ENCODE results near the gene ELAVL2. TPM values are rescaled to one million over a fixed set of nuclear protein-coding genes. Genes with fewer than 3 reads are reported as not detected.

The ELAVL2 gene
- total RNA-seq, 5 donors from 2014 or later (not counting 1 experiment from before 2014, with no cell fraction given), result 0.79 TPM; not detected in 4

DNA sequence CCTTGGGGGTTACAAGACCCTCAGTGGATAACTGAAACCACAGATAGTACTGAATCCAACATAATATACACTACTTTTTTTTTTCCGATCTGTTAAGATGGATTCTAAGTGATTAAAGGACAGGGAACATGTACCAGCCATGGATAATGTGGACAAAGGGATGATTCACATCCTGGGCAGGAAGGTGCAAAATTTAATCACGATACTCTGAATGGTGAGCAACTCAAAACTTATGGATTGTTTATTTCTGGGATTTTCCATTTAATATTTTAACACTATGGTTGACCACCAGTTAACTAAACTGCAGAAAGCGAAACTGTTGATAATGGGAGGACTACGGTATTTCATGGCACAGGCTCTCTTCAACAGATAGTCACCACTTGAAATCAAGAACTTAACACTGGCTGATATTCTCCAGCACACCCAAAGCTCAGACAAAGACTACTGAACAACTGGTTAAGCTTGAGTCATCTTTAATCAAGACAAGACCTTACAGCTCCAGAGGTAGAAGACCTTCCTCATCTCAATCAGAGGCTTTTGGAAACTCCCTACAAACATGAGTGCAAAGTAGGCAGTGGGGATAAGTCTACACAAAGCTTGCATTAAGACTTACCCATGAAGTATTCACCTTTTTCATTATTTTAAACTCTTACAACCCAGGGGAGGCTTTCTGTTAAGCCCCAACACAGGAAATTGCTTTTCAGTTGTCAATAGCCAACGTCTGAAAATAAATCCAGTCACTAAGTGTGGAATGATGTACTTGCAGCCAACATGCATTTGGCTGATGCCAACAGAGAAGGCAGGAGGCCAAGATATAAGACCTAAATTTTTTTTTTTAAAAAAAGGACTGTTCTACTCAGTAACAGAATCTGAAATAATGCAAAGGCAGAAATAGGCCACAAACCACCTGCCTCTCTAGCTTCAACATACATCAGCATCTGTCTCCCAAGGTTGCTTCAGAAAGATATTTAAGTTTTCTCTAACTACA, 78.7 kb downstream of the ELAVL2 start:
- 20% methylated on average over 1 of the region's 5 CpGs for WGBS (ENCODE audit: insufficient coverage)
- CTCF ChIA-PET, result no interaction called here
- no peaks in the 10 kb centered on the region for H3K4me1 Mint-ChIP-seq

DNA sequence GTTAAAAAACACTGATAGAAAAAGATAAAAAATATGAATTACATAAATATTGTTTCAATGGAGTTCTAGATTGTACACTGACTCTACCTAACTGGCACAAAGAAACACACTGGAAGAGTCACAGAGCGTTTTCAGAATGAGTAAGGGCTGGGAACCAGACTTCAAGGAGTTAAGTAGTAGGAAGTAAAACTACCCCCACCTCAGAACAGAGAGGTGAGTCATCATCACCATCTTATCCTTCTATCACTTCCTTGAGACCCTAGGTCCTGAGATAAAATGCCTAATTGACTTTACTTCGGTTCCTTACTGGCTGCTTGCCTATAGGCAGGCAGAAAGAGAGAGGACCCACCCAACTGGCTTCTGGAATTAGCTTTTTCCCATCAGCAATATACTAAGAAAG, 79.7 kb downstream of the ELAVL2 start:
- WGBS (ENCODE audit: insufficient coverage), result no CpG with 5 or more reads among the region's 2 CpGs
- no peaks in the 10 kb centered on the region for H3K4me1 ChIP-seq (ENCODE audit: control insufficient read depth in 1 of 2, extremely low read depth in 1 of 2, insufficient read depth in 2 of 2, low read length in 2 of 2)
- Mint-ChIP-seq H3K27ac (no peak overlapping the region), H3K27me3 (no peaks in the 10 kb centered on the region), H3K4me1 (no peaks in the 10 kb centered on the region), H3K4me3 (no peak overlapping the region), H3K36me3 (no peaks in the 10 kb centered on the region), H3K9me3 (peaks cover 14 to 17% (median 16%) of the 10 kb centered on the region in 3 donors)
- H3K9me3 ChIP-seq, result no peaks in the 10 kb centered on the region
- DNase-seq (no peak), ATAC-seq (replicated peaks in 1 of 4) (no peak)
- H3K4me3 ChIP-seq (ENCODE audit: control insufficient read depth in 1 of 2, extremely low read depth in 1 of 2, low read length in 1 of 2), result no peak overlapping the region
- no peak overlapping the region for H3K27ac ChIP-seq (ENCODE audit: low read length)
- no peaks in the 10 kb centered on the region for H3K27me3 ChIP-seq (replicated peaks in 1 of 2; ENCODE audit: control insufficient read depth in 2 of 2, extremely low read depth in 1 of 2, insufficient read depth in 2 of 2, low read length in 1 of 2)
- ChIA-PET POLR2A (no interaction called here), CTCF (no interaction called here)
- H3K36me3 ChIP-seq (ENCODE audit: control insufficient read depth in 2 of 2, extremely low read depth in 1 of 2, insufficient read depth in 1 of 2, low read length in 1 of 2), result no peaks in the 10 kb centered on the region

More for the DNA sequence above, 78.7 kb downstream of the ELAVL2 start:
- no peaks in the 10 kb centered on the region for H3K36me3 Mint-ChIP-seq
- Histone ChIP-seq H3K27ac (ENCODE audit: low read length) (no peak overlapping the region), H3K9me3 (no peaks in the 10 kb centered on the region), H3K27me3 (replicated peaks in 1 of 2; ENCODE audit: control insufficient read depth in 2 of 2, extremely low read depth in 1 of 2, insufficient read depth in 2 of 2, low read length in 1 of 2) (no peaks in the 10 kb centered on the region), H3K4me1 (ENCODE audit: control insufficient read depth in 1 of 2, extremely low read depth in 1 of 2, insufficient read depth in 2 of 2, low read length in 2 of 2) (no peaks in the 10 kb centered on the region), H3K36me3 (ENCODE audit: control insufficient read depth in 2 of 2, extremely low read depth in 1 of 2, insufficient read depth in 1 of 2, low read length in 1 of 2) (no peaks in the 10 kb centered on the region), H3K4me3 (ENCODE audit: control insufficient read depth in 1 of 2, extremely low read depth in 1 of 2, low read length in 1 of 2) (no peak overlapping the region)
- peaks cover 17 to 21% (median 18%) of the 10 kb centered on the region in 3 donors for H3K9me3 Mint-ChIP-seq
- no peak for ATAC-seq (replicated peaks in 1 of 4)
- no peak overlapping the region for H3K27ac Mint-ChIP-seq
- DNase-seq, result no peak
- no peaks in the 10 kb centered on the region for H3K27me3 Mint-ChIP-seq
- no peak overlapping the region for H3K4me3 Mint-ChIP-seq
- POLR2A ChIA-PET, result no interaction called here

- H3K36me3 ChIP-seq (ENCODE audit: control insufficient read depth in 2 of 2, extremely low read depth in 1 of 2, insufficient read depth in 1 of 2, low read length in 1 of 2), result no peaks in the 10 kb centered on the region
- Mint-ChIP-seq H3K27ac (no peak overlapping the region), H3K36me3 (no peaks in the 10 kb centered on the region), H3K4me3 (no peak overlapping the region), H3K4me1 (no peaks in the 10 kb centered on the region), H3K27me3 (no peaks in the 10 kb centered on the region), H3K9me3 (peaks cover 2 to 20% (median 17%) of the 10 kb centered on the region in 3 donors)
- POLR2A ChIA-PET, result no interaction called here
- no peak overlapping the region for H3K4me3 ChIP-seq (ENCODE audit: control insufficient read depth in 1 of 2, extremely low read depth in 1 of 2, low read length in 1 of 2)
- H3K27ac ChIP-seq (ENCODE audit: low read length), result no peak overlapping the region
- no peaks in the 10 kb centered on the region for H3K27me3 ChIP-seq (replicated peaks in 1 of 2; ENCODE audit: control insufficient read depth in 2 of 2, extremely low read depth in 1 of 2, insufficient read depth in 2 of 2, low read length in 1 of 2)
- ATAC-seq (replicated peaks in 1 of 4), result no peak
- H3K9me3 ChIP-seq, result no peaks in the 10 kb centered on the region
- DNase-seq, result no peak
- 33% methylated on average over 1 of the region's 3 CpGs for WGBS (ENCODE audit: insufficient coverage)
- H3K4me1 ChIP-seq (ENCODE audit: control insufficient read depth in 1 of 2, extremely low read depth in 1 of 2, insufficient read depth in 2 of 2, low read length in 2 of 2), result no peaks in the 10 kb centered on the region
- CTCF ChIA-PET, result no interaction called here
Measured at GRCh38 chr9:23743036-23743435, 83.0 kb downstream of the ELAVL2 start.

- no peaks in the 10 kb centered on the region for H3K4me1 Mint-ChIP-seq
- no peak for DNase-seq
- ATAC-seq (replicated peaks in 1 of 4), result no peak
- WGBS (ENCODE audit: insufficient coverage), result 56% methylated on average over 1 of the region's 1 CpG
- no peak overlapping the region for H3K27ac Mint-ChIP-seq
- POLR2A ChIA-PET, result no interaction called here
- Histone ChIP-seq H3K9me3 (no peaks in the 10 kb centered on the region), H3K27me3 (replicated peaks in 1 of 2; ENCODE audit: control insufficient read depth in 2 of 2, extremely low read depth in 1 of 2, insufficient read depth in 2 of 2, low read length in 1 of 2) (no peaks in the 10 kb centered on the region), H3K4me3 (ENCODE audit: control insufficient read depth in 1 of 2, extremely low read depth in 1 of 2, low read length in 1 of 2) (no peak overlapping the region), H3K4me1 (ENCODE audit: control insufficient read depth in 1 of 2, extremely low read depth in 1 of 2, insufficient read depth in 2 of 2, low read length in 2 of 2) (no peaks in the 10 kb centered on the region), H3K27ac (ENCODE audit: low read length) (no peak overlapping the region), H3K36me3 (ENCODE audit: control insufficient read depth in 2 of 2, extremely low read depth in 1 of 2, insufficient read depth in 1 of 2, low read length in 1 of 2) (no peaks in the 10 kb centered on the region)
- no peaks in the 10 kb centered on the region for H3K27me3 Mint-ChIP-seq
- H3K4me3 Mint-ChIP-seq, result no peak overlapping the region
- peaks cover 2 to 27% (median 18%) of the 10 kb centered on the region in 3 donors for H3K9me3 Mint-ChIP-seq
- CTCF ChIA-PET, result no interaction called here
- H3K36me3 Mint-ChIP-seq, result no peaks in the 10 kb centered on the region
Measured at GRCh38 chr9:23741351-23741750, 84.7 kb downstream of the ELAVL2 start.

- H3K27ac Mint-ChIP-seq, result no peak overlapping the region
- Histone ChIP-seq H3K4me1 (ENCODE audit: control insufficient read depth in 1 of 2, extremely low read depth in 1 of 2, insufficient read depth in 2 of 2, low read length in 2 of 2) (no peaks in the 10 kb centered on the region), H3K27ac (ENCODE audit: low read length) (no peak overlapping the region), H3K9me3 (no peaks in the 10 kb centered on the region), H3K27me3 (replicated peaks in 1 of 2; ENCODE audit: control insufficient read depth in 2 of 2, extremely low read depth in 1 of 2, insufficient read depth in 2 of 2, low read length in 1 of 2) (no peaks in the 10 kb centered on the region), H3K4me3 (ENCODE audit: control insufficient read depth in 1 of 2, extremely low read depth in 1 of 2, low read length in 1 of 2) (no peak overlapping the region), H3K36me3 (ENCODE audit: control insufficient read depth in 2 of 2, extremely low read depth in 1 of 2, insufficient read depth in 1 of 2, low read length in 1 of 2) (no peaks in the 10 kb centered on the region)
- no CpG with 5 or more reads among the region's 2 CpGs for WGBS (ENCODE audit: insufficient coverage)
- ChIA-PET CTCF (no interaction called here), POLR2A (no interaction called here)
- no peaks in the 10 kb centered on the region for H3K4me1 Mint-ChIP-seq
- H3K36me3 Mint-ChIP-seq, result no peaks in the 10 kb centered on the region
- H3K4me3 Mint-ChIP-seq, result no peak overlapping the region
- ATAC-seq (replicated peaks in 1 of 4) (no peak), DNase-seq (no peak)
- no peaks in the 10 kb centered on the region for H3K27me3 Mint-ChIP-seq
- peaks cover 3 to 21% (median 12%) of the 10 kb centered on the region in 3 donors for H3K9me3 Mint-ChIP-seq
Measured at GRCh38 chr9:23740531-23740930, 85.5 kb downstream of the ELAVL2 start.

GRCh38 chr9:23739753-23740152, 86.3 kb downstream of the ELAVL2 start:
- H3K27ac ChIP-seq (ENCODE audit: low read length), result no peak overlapping the region
- no peak overlapping the region for H3K4me3 ChIP-seq (ENCODE audit: control insufficient read depth in 1 of 2, extremely low read depth in 1 of 2, low read length in 1 of 2)
- H3K27me3 ChIP-seq (replicated peaks in 1 of 2; ENCODE audit: control insufficient read depth in 2 of 2, extremely low read depth in 1 of 2, insufficient read depth in 2 of 2, low read length in 1 of 2), result no peaks in the 10 kb centered on the region
- CTCF ChIA-PET, result no interaction called here
- Mint-ChIP-seq H3K4me3 (no peak overlapping the region), H3K27ac (no peak overlapping the region), H3K4me1 (no peaks in the 10 kb centered on the region), H3K27me3 (no peaks in the 10 kb centered on the region), H3K9me3 (peaks cover 4 to 18% (median 10%) of the 10 kb centered on the region in 3 donors), H3K36me3 (no peaks in the 10 kb centered on the region)
- DNase-seq (no peak), ATAC-seq (replicated peaks in 1 of 4) (no peak)
- H3K36me3 ChIP-seq (ENCODE audit: control insufficient read depth in 2 of 2, extremely low read depth in 1 of 2, insufficient read depth in 1 of 2, low read length in 1 of 2), result no peaks in the 10 kb centered on the region
- no peaks in the 10 kb centered on the region for H3K9me3 ChIP-seq
- no peaks in the 10 kb centered on the region for H3K4me1 ChIP-seq (ENCODE audit: control insufficient read depth in 1 of 2, extremely low read depth in 1 of 2, insufficient read depth in 2 of 2, low read length in 2 of 2)
- POLR2A ChIA-PET, result no interaction called here
- WGBS (ENCODE audit: insufficient coverage), result 70% methylated on average over 2 of the region's 3 CpGs

Measured in T-cell (primary cell).